Astrocyte of the spinal cord (primary cell): ENCODE data around the gene UST.

Experiments
- DNase-seq: peaks from one replicate; pipeline ENCODE4 v3.0.0; 2011; ENCODE audit warnings: low read depth, low spot score
- H3K4me3 ChIP-seq: 2 replicates; pipeline ENCODE4 v1.5.1; 2011; ENCODE audit warnings: low read depth, mild to moderate bottlenecking, low read length, moderate library complexity
- CTCF ChIP-seq: IDR thresholded peaks from 2 replicates; pipeline ENCODE4 v1.5.1; 2012; ENCODE audit warnings: low read depth, mild to moderate bottlenecking, low read length, inconsistent platforms
- in situ Hi-C: cut with HindIII; loops from 2 replicates; pipeline ENCODE4 v1.10.0; 2017; ENCODE audit warnings: low sequenced_read_pairs

Gene UST

GRCh38 chr6:149065121-149065520 is 318.3 kb downstream of the UST start:
- no peak for DNase-seq
- in situ Hi-C loops, result no loop called here
- H3K4me3 ChIP-seq, result no peak overlapping the region
- no peak for TF ChIP-seq CTCF

GRCh38 chr6:149065658-149066556 is 319.1 kb downstream of the UST start:
- no peak for DNase-seq
- in situ Hi-C loops, result no loop called here
- TF ChIP-seq CTCF, result no peak
- H3K4me3 ChIP-seq, result no peak overlapping the region

- in situ Hi-C loops, result no loop called here
- DNase-seq, result no peak
- TF ChIP-seq CTCF, result no peak
- H3K4me3 ChIP-seq, result no peak overlapping the region
Measured at GRCh38 chr6:149071997-149072396, 325.2 kb downstream of the UST start.

GRCh38 chr6:149074832-149075258 is 328.0 kb downstream of the UST start:
- DNase-seq, result no peak
- H3K4me3 ChIP-seq, result no peak overlapping the region
- in situ Hi-C loops, result loop anchor here (25.0 kb wide), 1 partner anchor 362 kb away; no protein-coding TSS in a partner anchor
- no peak for TF ChIP-seq CTCF

GRCh38 chr6:149075616-149076354 is 329.0 kb downstream of the UST start:
- no peak overlapping the region for H3K4me3 ChIP-seq
- peak; percentile 52 for DNase-seq
- in situ Hi-C loops, result loop anchor here (25.0 kb wide), 1 partner anchor 362 kb away; no protein-coding TSS in a partner anchor
- no peak for TF ChIP-seq CTCF

- H3K4me3 ChIP-seq, result no peak overlapping the region
- no peak for DNase-seq
- in situ Hi-C loops, result loop anchor here (25.0 kb wide), 1 partner anchor 361 kb away; no protein-coding TSS in a partner anchor
- no peak for TF ChIP-seq CTCF
Measured at GRCh38 chr6:149076355-149076734, 329.5 kb downstream of the UST start.
